Amniotic stem cell (primary cell): Measurements from ENCODE around the gene YJEFN3.

Source experiments
- DNase-seq: peaks from one replicate; lab custom pipeline; 2025; lab: John Stamatoyannopoulos, UW

The YJEFN3 gene

DNA sequence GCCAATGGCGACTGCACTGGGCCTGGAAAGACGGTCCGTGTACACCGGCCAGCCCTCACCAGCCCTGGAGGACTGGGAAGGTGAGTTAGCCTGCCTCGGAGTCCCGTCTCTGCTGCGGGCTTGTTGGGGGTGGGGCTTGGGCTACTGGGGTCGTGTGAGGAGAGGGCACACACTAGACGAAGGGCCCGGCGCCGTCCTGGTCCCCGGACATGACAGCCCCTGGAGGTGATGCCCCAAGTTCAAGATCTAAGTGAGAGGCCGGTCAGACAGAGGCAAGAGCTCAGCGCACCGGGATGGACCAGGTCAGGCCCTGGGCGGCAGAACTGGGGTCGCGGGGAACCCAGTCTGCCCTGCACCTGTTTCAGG, 11.0 kb downstream of the YJEFN3 start:
- DNase-seq: no peak

DNA sequence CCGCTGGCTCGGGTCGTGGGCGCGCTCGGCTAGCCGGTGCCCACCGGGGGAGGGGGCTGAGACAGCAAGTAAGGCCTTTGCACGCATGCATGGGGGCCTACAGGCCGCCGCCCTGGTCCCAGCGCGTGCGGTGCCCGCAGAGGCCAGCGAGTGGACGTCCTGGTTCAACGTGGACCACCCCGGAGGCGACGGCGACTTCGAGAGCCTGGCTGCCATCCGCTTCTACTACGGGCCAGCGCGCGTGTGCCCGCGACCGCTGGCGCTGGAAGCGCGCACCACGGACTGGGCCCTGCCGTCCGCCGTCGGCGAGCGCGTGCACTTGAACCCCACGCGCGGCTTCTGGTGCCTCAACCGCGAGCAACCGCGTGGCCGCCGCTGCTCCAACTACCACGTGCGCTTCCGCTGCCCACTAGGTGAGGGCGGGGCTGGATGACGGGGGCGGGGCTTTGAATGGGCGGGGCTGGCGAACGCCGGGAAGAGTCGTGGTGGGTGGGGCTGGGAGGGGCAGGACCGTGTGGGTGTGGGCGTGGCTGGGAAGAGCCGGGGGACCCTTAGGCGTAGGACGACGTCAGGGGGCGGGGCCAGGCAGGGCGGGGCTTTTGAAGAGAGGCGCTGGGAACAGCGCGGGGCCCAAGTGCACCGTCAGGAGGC, 11.5 kb downstream of the YJEFN3 start:
- no peak for DNase-seq

- DNase-seq: no peak
Measured at GRCh38 chr19:19540715-19541515, 12.2 kb downstream of the YJEFN3 start.

DNA sequence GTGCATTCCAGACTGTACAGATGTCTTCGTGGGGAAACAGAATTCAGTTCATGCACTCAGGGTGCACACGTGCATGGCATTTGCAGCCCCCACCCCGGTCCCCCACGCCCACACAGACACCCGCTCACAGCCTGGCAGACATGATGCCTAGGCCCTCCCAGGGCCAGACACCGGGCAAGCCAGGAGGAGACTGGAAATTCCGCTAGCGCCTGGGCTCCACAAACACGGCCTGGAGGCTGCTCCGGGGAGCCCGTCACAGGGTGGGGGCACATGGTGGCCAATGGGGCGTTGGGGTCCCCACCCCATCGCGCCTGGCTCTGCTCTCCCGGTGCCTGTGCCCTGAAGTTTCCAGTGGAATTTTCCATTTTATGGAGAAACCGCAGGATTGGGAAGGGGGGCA, 12.9 kb downstream of the YJEFN3 start:
- no peak for DNase-seq

DNA sequence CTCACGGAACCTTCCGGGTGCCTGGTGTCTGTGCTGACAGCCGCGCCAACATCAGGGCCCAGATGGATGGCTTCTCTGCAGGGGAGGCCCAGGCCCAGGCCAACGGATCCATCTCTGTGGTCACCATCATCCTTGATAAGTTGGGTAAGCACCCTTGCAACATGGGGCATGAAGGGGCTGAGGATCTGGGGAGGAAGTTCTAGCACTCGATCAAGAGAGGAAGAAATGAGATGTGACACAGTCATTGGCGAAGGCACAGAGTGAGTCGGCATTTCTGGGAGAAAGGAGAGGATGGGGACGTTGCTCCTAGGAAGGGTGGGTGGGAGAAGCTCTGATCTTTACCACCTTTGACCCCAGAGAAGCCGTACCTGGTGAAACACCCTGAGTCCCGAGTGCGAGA, 13.8 kb downstream of the YJEFN3 start:
- DNase-seq: no peak

DNA sequence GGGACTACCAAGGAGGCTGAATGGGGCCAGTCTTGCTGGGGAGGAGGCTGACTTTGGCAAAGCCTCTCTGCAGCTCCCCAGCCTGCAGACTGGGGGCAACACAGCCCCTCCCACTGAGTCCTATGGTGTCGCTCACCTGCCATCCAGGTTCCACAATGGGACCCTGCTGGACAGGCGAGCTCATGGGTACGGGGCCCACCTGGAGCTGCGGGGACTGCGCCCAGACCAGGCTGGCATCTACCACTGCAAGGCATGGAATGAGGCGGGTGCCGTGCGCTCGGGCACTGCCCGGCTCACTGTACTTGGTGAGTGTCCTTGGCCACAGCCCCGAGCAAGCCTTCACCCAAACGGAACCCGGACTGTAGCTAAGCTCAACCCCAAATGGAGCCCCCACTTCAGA, 14.4 kb downstream of the YJEFN3 start:
- DNase-seq: no peak

DNA sequence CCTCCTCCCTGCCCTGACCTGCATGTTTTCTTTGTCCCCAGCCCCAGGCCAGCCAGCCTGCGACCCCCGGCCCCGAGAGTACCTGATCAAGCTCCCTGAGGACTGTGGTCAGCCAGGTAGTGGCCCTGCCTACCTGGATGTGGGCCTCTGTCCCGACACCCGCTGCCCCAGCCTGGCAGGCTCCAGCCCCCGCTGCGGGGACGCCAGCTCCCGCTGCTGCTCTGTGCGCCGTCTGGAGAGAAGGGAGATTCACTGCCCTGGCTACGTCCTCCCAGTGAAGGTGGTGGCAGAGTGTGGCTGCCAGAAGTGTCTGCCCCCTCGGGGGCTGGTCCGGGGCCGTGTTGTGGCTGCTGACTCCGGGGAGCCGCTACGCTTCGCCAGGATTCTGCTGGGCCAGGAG, 14.9 kb downstream of the YJEFN3 start:
- no peak for DNase-seq

DNA sequence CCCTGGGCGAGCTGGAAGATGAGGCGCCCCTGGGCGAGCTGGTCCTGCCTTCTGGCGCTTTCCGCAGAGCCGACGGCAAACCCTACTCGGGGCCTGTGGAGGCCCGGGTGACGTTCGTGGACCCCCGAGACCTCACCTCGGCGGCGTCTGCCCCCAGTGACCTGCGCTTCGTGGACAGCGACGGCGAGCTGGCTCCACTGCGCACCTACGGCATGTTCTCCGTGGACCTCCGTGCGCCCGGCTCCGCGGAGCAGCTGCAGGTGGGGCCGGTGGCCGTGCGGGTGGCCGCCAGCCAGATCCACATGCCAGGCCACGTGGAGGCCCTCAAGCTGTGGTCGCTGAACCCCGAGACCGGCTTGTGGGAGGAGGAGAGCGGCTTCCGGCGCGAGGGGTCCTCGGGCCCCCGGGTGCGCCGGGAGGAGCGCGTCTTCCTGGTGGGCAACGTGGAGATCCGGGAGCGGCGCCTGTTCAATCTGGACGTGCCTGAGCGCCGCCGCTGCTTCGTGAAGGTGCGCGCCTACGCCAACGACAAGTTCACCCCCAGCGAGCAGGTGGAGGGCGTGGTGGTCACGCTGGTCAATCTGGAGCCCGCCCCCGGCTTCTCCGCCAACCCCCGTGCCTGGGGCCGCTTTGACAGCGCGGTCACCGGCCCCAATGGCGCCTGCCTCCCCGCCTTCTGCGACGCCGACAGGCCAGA, 15.7 kb downstream of the YJEFN3 start:
- DNase-seq: no peak

- DNase-seq: no peak
Measured at GRCh38 chr19:19544954-19545591, 16.4 kb downstream of the YJEFN3 start.

DNA sequence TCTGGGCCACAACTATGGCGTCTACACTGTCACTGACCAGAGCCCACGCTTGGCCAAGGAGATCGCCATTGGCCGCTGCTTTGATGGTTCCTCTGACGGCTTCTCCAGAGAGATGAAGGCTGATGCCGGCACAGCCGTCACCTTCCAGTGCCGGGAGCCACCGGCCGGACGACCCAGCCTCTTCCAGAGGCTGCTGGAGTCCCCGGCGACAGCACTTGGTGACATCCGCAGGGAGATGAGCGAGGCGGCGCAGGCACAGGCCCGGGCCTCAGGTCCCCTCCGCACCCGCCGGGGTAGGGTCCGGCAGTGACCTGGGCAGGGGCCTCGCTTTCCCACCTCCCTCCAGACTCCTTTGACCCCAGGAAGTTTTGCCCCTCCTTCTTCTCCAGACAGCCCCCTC, 17.0 kb downstream of the YJEFN3 start:
- DNase-seq: no peak

DNA sequence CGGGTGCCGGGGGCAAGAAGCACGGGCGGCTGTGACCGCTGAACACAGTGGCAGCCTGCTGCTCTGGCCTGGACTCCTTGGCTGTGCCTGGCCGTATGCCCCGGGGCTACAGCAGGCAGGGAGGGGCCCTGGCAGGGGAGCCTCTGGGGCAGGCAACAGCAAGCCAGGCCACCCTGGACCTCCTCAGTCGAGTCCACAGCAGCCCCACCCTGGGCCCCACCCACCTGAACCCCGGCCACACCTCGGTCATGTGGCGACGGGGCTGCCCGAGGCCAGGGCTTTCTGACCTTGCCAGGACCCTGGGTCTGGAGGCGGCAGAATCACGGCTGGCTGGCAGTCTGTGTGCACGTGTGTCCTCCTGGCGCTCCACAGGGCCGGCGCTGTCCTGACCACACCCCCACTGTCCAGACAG, 18.0 kb downstream of the YJEFN3 start:
- no peak for DNase-seq

GRCh38 chr19:19547674-19548336, 19.1 kb downstream of the YJEFN3 start:
- DNase-seq: no peak

DNA sequence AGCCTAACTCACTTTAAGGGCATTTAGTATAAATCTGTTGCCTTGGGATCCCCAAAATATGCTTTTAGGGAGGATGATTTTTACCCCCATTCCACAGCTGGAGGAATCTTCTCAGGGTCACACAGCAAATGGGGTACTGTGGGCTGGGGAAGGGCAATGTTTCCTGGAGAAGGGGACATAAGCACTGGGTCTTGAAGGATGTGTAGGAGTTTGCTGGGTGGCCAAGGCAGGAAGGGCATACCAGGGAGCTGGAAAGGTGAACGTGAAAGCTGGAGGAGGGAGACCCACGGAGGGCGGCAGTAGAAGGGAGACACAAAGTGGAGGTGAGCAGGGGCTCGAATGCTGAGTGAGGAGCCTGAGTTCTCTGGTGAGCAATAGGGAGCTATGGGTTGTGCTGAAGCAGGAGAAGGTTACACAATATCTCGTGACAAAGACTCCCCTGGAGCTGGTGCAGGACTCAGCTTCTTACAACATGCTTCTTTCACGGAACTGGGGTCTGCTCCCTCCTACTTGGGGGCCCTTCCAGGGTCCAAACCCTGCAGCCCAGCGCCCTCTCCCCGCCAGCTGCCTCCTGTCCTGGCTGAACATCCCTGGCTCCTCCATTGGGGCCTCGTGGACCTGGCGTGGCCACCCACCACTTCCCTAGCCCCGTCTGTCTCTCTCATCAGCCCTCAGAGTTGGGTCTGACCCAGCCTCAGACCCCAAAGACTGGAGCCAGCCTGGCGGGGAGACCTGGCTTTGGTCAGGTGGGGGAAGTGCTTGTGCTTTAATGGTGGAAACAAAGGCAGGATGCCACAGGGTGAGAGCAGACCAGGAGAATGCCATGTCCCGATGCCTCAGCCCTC, 20.4 kb downstream of the YJEFN3 start:
- DNase-seq: no peak

DNA sequence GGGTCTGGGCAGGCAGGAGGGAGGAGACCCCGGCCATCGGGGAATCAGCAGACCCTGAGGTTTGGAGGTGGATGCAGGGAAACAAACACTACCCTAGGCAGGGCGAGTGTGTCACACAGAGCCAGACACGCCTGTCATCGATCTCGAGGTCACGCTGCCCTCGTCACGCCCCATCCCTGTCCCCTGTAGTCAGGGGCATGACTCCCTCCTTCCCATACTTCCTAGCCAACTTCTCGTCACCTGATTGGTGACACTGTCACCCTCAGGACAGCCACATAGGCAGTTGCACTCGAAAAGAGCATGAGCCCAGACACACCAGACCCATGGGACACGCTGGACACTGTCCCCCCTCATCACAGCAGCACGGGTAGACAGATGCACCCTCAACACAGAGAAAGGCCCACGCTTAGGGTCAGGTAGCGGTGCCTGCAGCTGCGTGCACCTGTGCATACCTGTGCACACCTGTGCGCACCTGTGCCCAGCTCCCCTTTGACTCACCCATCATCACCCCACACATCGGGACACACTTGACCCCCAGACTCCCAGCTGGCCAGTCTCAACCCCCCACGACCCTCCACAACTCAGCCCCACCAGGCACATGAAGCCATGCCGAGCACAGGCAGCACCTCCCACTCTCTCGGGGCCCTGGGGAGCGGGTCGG, 21.2 kb downstream of the YJEFN3 start:
- no peak for DNase-seq

GRCh38 chr19:19550485-19550929, 21.8 kb downstream of the YJEFN3 start:
- DNase-seq: no peak

GRCh38 chr19:19550972-19551852, 22.5 kb downstream of the YJEFN3 start:
- no peak for DNase-seq

DNA sequence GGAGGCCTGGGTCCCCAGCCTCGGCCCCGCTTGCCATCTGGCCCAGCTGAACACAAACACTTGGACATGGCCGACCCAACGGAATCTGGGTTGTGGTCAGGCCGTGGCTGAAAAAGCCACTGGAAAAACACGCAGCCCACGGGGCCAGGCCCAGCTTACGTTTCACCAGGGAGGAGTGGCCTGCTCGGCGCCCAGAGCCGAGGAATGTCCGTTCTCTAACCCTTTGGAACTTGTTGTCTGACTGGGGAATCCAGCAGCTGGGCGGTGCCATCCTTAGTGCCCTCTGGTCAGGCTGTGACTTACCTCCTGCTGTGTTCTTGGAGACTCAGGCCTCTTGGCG, 23.1 kb downstream of the YJEFN3 start:
- DNase-seq: no peak

DNA sequence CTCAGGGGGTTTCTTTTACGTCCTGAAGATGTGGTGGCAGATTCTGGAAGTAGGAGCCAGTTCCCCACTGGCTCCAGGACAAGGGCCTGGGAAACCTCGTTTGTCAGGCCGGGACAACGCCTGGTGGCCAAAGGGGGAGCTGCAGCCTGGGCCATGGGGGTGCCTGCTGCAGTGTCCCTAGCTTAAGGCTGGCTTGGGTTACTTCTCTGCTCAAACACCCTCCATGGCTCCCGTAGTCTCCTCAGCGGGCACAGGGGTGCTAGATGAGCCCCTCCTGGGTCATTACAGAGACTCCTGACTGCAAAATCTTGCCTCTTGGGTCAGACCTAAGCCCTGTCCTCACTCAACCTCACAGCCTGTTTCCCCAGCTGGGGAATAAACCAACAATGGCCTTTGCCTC, 24.1 kb downstream of the YJEFN3 start:
- DNase-seq: no peak

DNA sequence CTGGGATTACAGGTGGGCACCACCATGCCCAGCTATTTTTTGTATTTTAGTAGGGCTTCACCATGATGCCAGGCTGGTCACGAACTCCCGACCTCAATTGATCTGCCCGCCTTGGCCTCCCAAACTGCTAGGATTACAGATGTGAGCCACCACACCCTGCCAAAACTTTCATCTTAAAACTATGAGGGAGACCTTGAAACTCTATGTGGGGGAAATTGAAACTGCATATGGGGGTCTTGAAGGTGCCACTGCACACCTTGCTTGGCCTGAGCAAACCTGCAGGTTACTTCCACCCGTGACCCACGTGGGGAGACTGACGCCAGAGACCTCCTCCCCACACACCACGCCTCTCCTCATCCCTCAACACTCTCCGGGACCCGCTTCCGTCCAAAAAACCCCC, 25.0 kb downstream of the YJEFN3 start:
- DNase-seq: no peak
